Uterus (tissue), 2 donors: Measurements from ENCODE around the gene NOXA1.

Experiments used
- POLR2A ChIP-seq, 2 donors: fragments of 450-650 bp; IDR thresholded peaks; one replicate each; pipeline ENCODE4 v1.6.1; 2016; ENCODE audit warnings: antibody characterized with exemption in 2 of 2, mild to moderate bottlenecking in 1 of 2, moderate library complexity in 1 of 2
- TF ChIP-seq, protein P1 (sequence below), 4 experiments: fragments of 200-600 bp in 2 of 4; fragments of 450-650 bp in 2 of 4; sonication (generic) in 2 of 4; IDR thresholded peaks; one replicate each; pipeline ENCODE4 v1.5.1; 2016 to 2019; ENCODE audit warnings: antibody characterized with exemption in 4 of 4, mild to moderate bottlenecking in 2 of 4, moderate library complexity in 1 of 4

DNA sequence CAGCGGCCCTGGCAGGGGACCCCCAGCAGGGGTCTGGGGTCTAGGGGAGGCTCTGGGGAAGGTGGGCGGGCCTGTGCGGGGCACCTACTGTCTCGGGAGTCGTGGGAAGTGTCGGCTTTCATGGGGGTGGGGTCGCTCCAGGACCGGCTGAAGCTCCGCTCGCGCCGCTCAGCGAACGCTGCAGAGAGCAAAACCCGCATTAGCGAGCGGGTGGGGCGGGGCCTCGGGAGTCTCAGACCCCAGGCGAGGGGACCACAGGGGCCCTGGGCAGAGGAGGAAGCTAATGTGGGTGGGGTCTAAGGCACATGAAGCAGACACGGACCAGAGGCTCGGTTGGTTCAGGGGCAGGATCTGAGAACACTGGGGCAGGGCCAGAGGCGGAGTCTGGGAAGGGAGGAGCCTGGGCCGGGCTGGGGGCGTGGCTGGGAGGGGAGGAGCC lies 30.5 kb downstream of the NOXA1 start:
- TF ChIP-seq, protein P1, sequence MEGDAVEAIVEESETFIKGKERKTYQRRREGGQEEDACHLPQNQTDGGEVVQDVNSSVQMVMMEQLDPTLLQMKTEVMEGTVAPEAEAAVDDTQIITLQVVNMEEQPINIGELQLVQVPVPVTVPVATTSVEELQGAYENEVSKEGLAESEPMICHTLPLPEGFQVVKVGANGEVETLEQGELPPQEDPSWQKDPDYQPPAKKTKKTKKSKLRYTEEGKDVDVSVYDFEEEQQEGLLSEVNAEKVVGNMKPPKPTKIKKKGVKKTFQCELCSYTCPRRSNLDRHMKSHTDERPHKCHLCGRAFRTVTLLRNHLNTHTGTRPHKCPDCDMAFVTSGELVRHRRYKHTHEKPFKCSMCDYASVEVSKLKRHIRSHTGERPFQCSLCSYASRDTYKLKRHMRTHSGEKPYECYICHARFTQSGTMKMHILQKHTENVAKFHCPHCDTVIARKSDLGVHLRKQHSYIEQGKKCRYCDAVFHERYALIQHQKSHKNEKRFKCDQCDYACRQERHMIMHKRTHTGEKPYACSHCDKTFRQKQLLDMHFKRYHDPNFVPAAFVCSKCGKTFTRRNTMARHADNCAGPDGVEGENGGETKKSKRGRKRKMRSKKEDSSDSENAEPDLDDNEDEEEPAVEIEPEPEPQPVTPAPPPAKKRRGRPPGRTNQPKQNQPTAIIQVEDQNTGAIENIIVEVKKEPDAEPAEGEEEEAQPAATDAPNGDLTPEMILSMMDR (IDR thresholded peaks at IDR 0.05): no peak
- no peak for TF ChIP-seq POLR2A (IDR thresholded peaks at IDR 0.05)
